PC-9 (cell line): ENCODE results near the gene SPATA1. TPM values are rescaled to one million over a fixed set of nuclear protein-coding genes. Genes with fewer than 3 reads are reported as not detected.

Experiments used
- BruUV-seq: library from RNA; stranded (reverse); fragments of 400-500 nt; replicated peaks from 2 replicates; lab custom pipeline; 2021; lab: Mats Ljungman, UMichigan
- CTCF ChIA-PET: fragments of 300-600 bp; sonication (Branson Sonifier 250); formaldehyde crosslinking; loops from one replicate; lab custom pipeline; 2022; ENCODE audit warnings: antibody characterized with exemption; lab: Charles Lee
- POLR2A ChIA-PET: fragments of 300-600 bp; sonication (Branson Sonifier 250); formaldehyde crosslinking; loops from one replicate; lab custom pipeline; 2022; ENCODE audit warnings: antibody characterized with exemption; ENCODE audit not compliant: unreplicated experiment; lab: Charles Lee
- DNase-seq, 2 experiments: peaks; one replicate each; pipeline versions ENCODE4 v3.0.0 to v3.0.0-alpha.2; 2015 to 2022; ENCODE audit warnings: mixed read lengths in 1 of 2
- H2AFZ ChIP-seq: fragments of 200-600 bp; sonication (generic); 2 replicates; pipeline ENCODE4 v1.8.1; 2017; ENCODE audit warnings: antibody characterized with exemption
- H3F3A ChIP-seq: fragments of 200-600 bp; sonication (generic); 2 replicates; pipeline ENCODE4 v1.8.1; 2017; ENCODE audit warnings: antibody characterized with exemption, mild to moderate bottlenecking, low read depth; ENCODE audit not compliant: insufficient read depth
- H3K27ac ChIP-seq: fragments of 200-600 bp; sonication (generic); 2 replicates; pipeline ENCODE4 v1.6.1; 2016; ENCODE audit warnings: mixed run types
- H3K27me3 ChIP-seq: fragments of 200-600 bp; sonication (generic); 2 replicates; pipeline ENCODE4 v1.6.1; 2016; ENCODE audit warnings: low read depth, mixed run types; ENCODE audit not compliant: insufficient read depth
- H3K36me3 ChIP-seq: fragments of 200-600 bp; sonication (generic); 2 replicates; pipeline ENCODE4 v1.6.1; 2016; ENCODE audit warnings: low read depth, mixed run types
- H3K4me1 ChIP-seq: fragments of 200-600 bp; sonication (generic); replicated peaks from 2 replicates; pipeline ENCODE4 v1.6.1; 2016; ENCODE audit warnings: mixed run types; ENCODE audit not compliant: insufficient read depth
- H3K4me2 ChIP-seq: fragments of 200-600 bp; sonication (generic); 2 replicates; pipeline ENCODE4 v1.6.1; 2017; ENCODE audit warnings: mixed run types
- H3K4me3 ChIP-seq: fragments of 200-600 bp; sonication (generic); 2 replicates; pipeline ENCODE4 v1.6.1; 2016; ENCODE audit warnings: mixed run types
- H3K79me2 ChIP-seq: fragments of 200-600 bp; sonication (generic); 2 replicates; pipeline ENCODE4 v1.6.1; 2017; ENCODE audit warnings: low read depth, mixed run types
- H3K9me2 ChIP-seq: fragments of 200-600 bp; sonication (generic); 2 replicates; pipeline ENCODE4 v1.8.1; 2017; ENCODE audit warnings: mild to moderate bottlenecking; ENCODE audit not compliant: insufficient read depth
- H3K9me3 ChIP-seq: fragments of 200-600 bp; sonication (generic); 2 replicates; pipeline ENCODE4 v1.8.1; 2016; ENCODE audit warnings: low read depth; ENCODE audit not compliant: insufficient read depth
- H4K20me1 ChIP-seq: fragments of 200-600 bp; sonication (generic); 2 replicates; pipeline ENCODE4 v1.8.1; 2017; ENCODE audit not compliant: insufficient read depth
- EZH2 ChIP-seq: fragments of 200-600 bp; sonication (generic); IDR thresholded peaks from 2 replicates; pipeline ENCODE4 v1.8.0; 2017; ENCODE audit warnings: antibody characterized with exemption, low read depth
- intact Hi-C: fragments of 100-400 bp; cut with micrococcal nuclease; formaldehyde crosslinking; loops from one replicate; pipeline ENCODE4 v1.10.0; 2022; ENCODE audit not compliant: unreplicated experiment
- total RNA-seq: library from RNA; stranded (reverse); gene quantifications from 2 replicates; pipeline ENCODE4 v1.2.3, GENCODE V29; 2021
- TF ChIP-seq, protein P1 (sequence below): fragments of 200-600 bp; sonication (generic); conservative IDR thresholded peaks from 2 replicates; pipeline ENCODE4 v1.6.1; 2017; ENCODE audit warnings: mixed run types, antibody characterized with exemption, mild to moderate bottlenecking, moderate library complexity

Gene SPATA1
- total RNA-seq, 1 experiment from 2014 or later = 1.9 TPM

DNA sequence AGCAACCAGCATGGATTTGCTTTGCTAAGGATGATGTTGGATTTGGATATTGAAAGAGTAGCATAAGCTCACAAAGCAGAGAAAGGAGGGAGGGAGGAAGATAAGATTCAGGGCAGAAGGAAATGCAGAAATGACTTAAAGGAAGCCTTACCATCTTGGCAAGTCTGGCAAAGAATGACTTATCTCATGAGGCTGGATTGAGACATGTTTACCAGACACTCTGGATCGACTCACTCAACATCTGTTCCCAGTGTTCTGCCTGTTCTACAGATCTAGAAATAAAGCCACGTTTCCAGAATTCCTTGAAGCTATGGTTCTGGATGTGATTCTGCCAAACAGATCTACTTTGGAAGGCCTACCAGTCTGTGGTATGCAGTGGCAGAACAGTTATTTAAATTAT, 106.8 kb downstream of the SPATA1 start:
- no peaks in the 10 kb centered on the region for H3K79me2 ChIP-seq
- H3F3A ChIP-seq = no peaks in the 10 kb centered on the region
- intact Hi-C loops = no loop called here
- no peak overlapping the region for H3K4me3 ChIP-seq
- ChIA-PET CTCF (no interaction called here), POLR2A (no interaction called here)
- no peaks in the 10 kb centered on the region for H3K36me3 ChIP-seq
- no peaks in the 10 kb centered on the region for H3K9me2 ChIP-seq
- 0 out of 2 replicates have a peak, but pooled peaks cover 9% of the 10 kb centered on the region for H3K9me3 ChIP-seq
- TF ChIP-seq, protein P1, sequence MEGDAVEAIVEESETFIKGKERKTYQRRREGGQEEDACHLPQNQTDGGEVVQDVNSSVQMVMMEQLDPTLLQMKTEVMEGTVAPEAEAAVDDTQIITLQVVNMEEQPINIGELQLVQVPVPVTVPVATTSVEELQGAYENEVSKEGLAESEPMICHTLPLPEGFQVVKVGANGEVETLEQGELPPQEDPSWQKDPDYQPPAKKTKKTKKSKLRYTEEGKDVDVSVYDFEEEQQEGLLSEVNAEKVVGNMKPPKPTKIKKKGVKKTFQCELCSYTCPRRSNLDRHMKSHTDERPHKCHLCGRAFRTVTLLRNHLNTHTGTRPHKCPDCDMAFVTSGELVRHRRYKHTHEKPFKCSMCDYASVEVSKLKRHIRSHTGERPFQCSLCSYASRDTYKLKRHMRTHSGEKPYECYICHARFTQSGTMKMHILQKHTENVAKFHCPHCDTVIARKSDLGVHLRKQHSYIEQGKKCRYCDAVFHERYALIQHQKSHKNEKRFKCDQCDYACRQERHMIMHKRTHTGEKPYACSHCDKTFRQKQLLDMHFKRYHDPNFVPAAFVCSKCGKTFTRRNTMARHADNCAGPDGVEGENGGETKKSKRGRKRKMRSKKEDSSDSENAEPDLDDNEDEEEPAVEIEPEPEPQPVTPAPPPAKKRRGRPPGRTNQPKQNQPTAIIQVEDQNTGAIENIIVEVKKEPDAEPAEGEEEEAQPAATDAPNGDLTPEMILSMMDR = no peak
- no peak for TF ChIP-seq EZH2
- no TSS peak for BruUV-seq
- no peaks in the 10 kb centered on the region for H3K27me3 ChIP-seq
- DNase-seq = no peak
- H3K4me1 ChIP-seq = no peaks in the 10 kb centered on the region
- H3K27ac ChIP-seq = no peak overlapping the region
- H2AFZ ChIP-seq = no peak overlapping the region
- no peak overlapping the region for H3K4me2 ChIP-seq
- no peaks in the 10 kb centered on the region for H4K20me1 ChIP-seq

DNA sequence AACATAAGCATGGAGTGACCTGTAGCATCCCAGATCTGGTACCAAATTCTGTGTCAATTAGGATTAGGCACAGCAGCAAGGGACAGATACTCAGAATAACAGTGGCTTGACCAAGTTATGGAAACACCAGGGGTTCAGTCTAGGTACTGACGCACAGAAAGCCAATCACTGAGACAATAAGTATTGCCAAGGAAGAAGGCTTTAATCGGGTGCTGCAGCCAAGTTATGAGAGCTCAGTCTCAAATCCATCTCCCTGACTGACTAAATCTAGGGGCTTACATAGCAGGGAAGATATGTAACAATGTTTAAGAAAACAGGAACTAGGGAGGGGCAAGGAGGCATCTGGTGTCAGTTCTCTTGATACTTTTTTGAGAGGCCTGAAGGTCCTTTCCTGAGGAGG, 107.7 kb downstream of the SPATA1 start:
- no peaks in the 10 kb centered on the region for H3K9me2 ChIP-seq
- no peak overlapping the region for H3K4me2 ChIP-seq
- BruUV-seq = no TSS peak
- H3K79me2 ChIP-seq = no peaks in the 10 kb centered on the region
- no peaks in the 10 kb centered on the region for H3K36me3 ChIP-seq
- H3K9me3 ChIP-seq = 0 out of 2 replicates have a peak, but pooled peaks cover 9% of the 10 kb centered on the region
- H3K27ac ChIP-seq = no peak overlapping the region
- H3F3A ChIP-seq = no peaks in the 10 kb centered on the region
- H3K4me3 ChIP-seq = no peak overlapping the region
- no peak for DNase-seq
- intact Hi-C loops = no loop called here
- no peaks in the 10 kb centered on the region for H3K27me3 ChIP-seq
- CTCF ChIA-PET = no interaction called here
- no peaks in the 10 kb centered on the region for H4K20me1 ChIP-seq
- H3K4me1 ChIP-seq = no peaks in the 10 kb centered on the region
- POLR2A ChIA-PET = no interaction called here
- TF ChIP-seq EZH2 = no peak
- TF ChIP-seq, protein P1 = no peak
- no peak overlapping the region for H2AFZ ChIP-seq

DNA sequence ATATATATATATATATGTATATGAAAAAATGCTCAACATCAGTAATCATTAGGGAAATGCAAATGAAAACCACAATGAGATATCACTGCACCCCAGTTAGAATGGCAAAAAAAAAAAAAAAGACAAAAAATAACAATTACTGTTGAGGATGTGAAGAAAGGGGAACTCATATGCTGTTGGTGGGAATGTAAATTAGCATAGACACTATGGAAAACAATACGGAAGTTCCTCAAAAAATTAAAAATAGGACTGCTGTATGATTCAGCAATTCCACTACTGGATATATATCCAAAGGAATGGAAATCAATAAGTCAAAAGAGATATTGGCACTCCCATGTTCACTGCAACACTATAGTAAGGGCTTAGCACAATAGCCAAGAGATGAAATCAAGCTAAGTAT, 109.6 kb downstream of the SPATA1 start:
- Histone ChIP-seq H2AFZ (no peak overlapping the region), H3K36me3 (no peaks in the 10 kb centered on the region), H3K27me3 (no peaks in the 10 kb centered on the region), H4K20me1 (no peaks in the 10 kb centered on the region), H3K4me3 (no peak overlapping the region), H3K27ac (no peak overlapping the region), H3K4me1 (peaks cover 10% of the 10 kb centered on the region), H3K9me3 (0 out of 2 replicates have a peak, but pooled peaks cover 9% of the 10 kb centered on the region), H3F3A (no peaks in the 10 kb centered on the region), H3K9me2 (no peaks in the 10 kb centered on the region), H3K79me2 (no peaks in the 10 kb centered on the region), H3K4me2 (no peak overlapping the region)
- no peak for DNase-seq
- ChIA-PET POLR2A (interaction anchor here (0.7 kb wide), 1 partner anchor 469 kb away, joined by 4 read pairs; no protein-coding TSS in a partner anchor), CTCF (no interaction called here)
- intact Hi-C loops = no loop called here
- no TSS peak for BruUV-seq
- TF ChIP-seq, protein P1 = no peak
- TF ChIP-seq EZH2 = no peak

Other genes starting within 250 kb of the SPATA1 start
- gene SAMD13, start 204.7 kb upstream of the SPATA1 start, total RNA-seq = 0.90 and 2.5 TPM in 2 replicates
- not detected in 2 replicates for gene DNASE2B, start 107.9 kb upstream of the SPATA1 start, total RNA-seq
- gene RPF1, start 27.1 kb upstream of the SPATA1 start, total RNA-seq = 18.9 and 23.4 TPM in 2 replicates
- 69.9 and 98.8 TPM in 2 replicates for gene GNG5, start 195 bp downstream of the SPATA1 start, total RNA-seq
- gene CTBS, start 68.1 kb downstream of the SPATA1 start, total RNA-seq = 17.5 and 20.2 TPM in 2 replicates
- 16.4 and 20.7 TPM in 2 replicates for gene SSX2IP, start 184.1 kb downstream of the SPATA1 start, total RNA-seq